Ureter (tissue), 1 donor: ENCODE results near the gene C5. TPM values are rescaled to one million over a fixed set of nuclear protein-coding genes. Genes with fewer than 3 reads are reported as not detected.
"Not testable (repeated sequence)": the region's sequence is repeated elsewhere in the genome, so short reads cannot be mapped to it uniquely, and the experiment has no call there.

Experiments
- DNase-seq: peaks from one replicate; pipeline ENCODE4 v3.0.0-alpha.2; 2020; ENCODE audit warnings: low spot score
- total RNA-seq: library from RNA; stranded (reverse); gene quantifications from one replicate; pipeline ENCODE4 v1.2.4, GENCODE V29; 2023
- donor health status: DM: yes; HTN: yes; CAD: no.

C5 gene
- total RNA-seq, 1 donor from 2014 or later = 8.1 TPM

DNA sequence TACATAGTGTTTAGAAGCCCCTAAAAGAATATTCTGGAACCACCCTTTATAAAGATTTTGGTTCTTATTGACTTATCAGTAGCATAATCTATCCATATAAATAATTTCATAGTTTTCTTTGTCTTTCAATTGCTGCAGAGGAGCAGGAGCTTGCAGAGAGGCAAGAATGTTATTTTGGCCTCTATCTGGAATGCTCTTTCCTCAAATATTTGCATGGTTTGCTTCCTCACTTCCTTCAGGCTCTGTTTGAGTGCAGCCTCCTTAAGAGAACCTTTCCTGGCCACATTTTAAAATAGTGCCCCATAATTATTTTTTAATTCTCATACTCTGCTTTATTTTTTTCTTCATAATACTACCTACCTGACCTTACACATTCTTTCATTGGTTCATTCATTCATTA is 1.5 kb downstream of the C5 start:
- DNase-seq = no peak

DNA sequence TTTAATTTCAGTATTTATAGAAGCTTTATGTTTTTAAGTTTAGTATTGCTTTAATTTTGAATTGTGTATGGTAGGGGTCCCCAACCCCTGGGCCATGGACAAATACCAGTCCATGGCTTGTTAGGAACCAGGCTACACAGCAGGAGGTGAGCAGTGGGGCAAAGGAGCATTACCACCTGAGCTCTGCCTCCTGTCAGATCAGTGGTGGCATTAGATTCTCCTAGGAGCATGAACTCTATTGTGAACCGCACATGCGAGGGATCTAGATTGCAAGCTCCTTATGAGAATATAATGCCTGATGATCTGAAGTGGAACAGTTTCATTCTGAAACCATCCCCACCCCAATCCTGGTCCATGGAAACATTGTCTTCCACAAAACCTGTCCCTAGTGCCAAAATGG is 1.9 kb downstream of the C5 start:
- no peak for DNase-seq

DNA sequence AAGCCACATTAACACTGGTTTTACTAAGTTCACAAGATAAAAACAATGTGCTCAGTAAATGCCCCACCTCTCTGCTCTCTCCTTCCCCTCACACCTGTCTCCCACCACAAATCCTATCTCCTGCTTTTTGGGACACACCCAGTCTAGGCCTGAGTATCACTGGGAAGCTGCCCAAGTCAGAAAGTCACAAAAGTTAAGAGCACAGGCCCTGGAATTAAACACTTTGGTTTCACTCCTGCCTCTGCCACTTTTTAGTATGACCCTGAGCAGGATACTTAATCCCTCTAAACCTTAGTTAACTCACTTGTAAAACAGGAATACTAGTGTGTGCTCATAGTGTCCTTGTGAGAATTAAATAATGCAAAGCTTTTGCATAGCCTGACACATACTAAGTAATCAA is 11.3 kb downstream of the C5 start:
- DNase-seq = no peak

DNA sequence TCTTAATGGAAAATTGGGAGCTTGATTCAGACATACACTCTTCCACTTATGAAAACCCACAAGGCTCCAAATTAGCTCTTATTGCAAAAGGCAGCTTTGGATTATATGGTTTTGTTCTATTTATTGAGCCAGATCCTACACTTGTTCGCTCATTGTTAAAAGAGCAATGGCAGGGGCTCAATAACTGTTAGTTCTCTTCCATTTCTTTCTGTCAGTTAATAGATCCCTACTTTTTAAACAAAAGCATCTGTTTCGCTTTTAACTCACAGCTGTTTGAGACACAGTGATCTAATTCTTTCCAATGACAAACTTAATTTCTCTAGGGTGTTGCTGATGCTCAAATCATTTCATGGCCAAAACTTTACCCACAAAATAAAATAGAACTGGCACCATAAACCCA is 11.7 kb downstream of the C5 start:
- DNase-seq = no peak

DNA sequence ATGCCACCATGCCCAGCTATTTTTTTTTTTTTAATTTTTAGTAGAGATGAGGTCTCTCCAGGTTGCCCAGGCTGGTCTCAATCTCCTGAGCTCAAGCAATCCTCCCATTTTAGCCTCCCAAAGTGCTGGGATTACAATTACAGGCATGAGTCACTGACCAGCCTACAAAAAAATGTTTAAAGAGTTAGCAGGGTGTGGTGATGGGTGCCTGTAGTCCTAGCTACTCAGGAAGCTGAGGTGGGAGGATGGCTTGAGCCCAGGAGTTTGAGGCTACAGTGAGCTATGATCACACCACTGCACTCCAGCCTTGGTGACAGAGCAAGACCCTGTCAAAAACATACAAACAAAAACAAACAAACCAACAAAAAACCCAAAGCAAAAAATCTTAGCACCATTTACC is 14.4 kb downstream of the C5 start:
- not testable (repeated sequence) for DNase-seq

DNA sequence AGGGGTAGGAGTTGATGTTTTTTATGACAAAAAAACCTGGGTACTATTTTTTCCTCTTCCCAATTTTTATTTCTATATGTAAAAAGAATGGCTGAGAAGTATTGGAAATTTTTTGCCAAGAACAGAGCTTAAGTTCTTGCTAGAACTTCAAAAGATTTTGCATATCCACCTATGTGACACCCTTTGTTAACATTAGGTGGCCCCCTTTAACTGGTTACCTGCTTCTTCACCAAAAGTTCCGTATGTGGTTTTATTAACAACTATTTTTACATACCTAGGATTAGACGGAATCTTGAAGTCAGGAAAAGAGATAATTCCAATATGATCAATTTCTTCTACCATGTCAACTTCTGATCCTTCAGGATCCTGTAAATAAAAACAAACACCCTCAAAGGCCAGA is 15.5 kb downstream of the C5 start:
- no peak for DNase-seq

DNA sequence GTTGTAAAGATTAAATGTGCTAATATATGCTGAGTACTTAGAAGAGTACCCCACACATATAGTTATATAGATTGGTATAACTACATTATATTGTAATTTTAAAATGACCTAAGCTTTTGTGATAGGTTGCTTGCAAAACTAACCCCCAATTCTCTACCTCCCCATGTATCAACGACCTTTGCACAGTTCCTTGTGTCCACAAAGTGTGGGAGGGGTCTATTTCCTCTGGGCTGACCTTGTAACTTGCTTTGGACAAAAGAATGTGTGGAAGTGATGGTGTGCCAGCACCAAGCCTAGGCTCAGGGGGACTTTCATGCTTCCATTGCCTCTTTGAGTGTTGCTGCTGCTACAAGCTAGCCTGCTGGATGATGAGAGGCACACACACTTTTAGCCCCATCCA is 20.6 kb downstream of the C5 start:
- no peak for DNase-seq

DNA sequence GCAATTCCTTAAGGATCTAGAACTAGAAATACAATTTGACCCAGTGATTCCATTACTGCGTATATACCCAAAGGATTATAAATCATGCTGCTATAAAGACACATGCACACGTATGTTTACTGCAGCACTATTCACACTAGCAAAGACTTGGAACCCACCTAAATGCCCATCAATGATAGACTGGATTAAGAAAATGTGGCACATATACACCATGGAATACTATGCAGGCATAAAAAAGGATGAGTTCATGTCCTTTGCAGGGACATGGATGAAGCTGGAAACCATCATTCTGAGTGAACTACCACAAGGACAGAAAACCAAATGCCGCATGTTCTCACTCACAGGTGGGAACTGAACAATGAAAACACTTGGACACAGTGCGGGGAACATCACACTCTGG is 21.8 kb downstream of the C5 start:
- DNase-seq = not testable (repeated sequence)

DNA sequence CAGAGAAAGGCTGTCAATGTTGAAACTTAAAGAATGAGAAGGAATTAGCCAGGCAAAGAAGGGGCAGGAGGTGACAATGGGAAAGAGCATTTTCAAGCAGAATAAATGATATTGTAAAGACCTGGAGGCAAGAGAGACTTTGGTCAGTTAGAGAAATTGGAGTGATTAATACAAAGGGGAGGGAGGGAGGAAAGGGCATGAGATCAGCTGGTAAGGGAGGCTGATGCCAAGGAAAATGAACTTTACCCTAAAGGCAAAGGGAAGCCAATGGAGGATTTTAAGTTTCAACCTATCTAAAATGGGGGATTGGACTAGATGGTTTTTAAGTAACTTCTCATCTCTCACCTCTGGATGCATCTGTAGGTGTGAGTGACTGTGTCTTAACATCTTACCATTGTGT is 23.3 kb downstream of the C5 start:
- no peak for DNase-seq

DNA sequence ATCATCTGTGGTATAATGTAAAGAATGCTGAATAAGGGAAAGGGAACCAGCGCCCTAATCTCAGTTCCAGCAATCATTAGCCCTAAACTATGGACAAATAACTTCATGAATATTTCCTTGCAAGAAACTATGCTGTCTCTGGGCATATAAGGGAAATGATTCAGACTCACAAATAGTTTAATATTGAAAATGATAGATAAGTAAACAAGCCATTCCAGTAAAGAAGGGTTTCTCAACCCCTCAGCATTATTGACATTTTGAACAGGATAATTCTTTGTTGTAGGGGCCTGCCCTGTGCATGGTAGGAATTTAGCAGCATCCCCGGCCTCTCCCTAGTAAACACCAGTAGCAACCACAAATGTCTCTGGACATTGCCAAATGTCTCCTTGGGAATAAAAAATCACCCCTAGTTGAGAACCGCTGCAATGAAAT is 23.8 kb downstream of the C5 start:
- no peak for DNase-seq

DNA sequence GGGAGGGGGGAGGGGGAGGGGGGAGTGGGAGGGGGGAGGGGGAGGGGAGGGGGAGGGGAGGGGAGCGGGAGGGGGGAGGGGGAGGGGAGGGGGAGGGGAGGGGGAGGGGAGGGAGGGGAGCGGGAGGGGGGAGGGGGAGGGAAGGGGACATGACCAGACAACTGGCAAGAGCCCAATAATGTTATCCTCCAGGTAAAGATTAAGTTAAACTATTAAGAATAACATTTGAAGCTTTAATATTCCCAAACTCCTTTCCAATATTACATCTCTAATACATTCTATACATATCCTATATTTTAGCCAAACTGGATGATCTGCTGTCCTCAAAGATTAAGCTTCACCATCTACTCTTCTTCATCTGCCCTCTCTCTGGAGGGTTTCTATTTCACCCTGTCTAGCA is 25.8 kb downstream of the C5 start:
- no peak for DNase-seq

DNA sequence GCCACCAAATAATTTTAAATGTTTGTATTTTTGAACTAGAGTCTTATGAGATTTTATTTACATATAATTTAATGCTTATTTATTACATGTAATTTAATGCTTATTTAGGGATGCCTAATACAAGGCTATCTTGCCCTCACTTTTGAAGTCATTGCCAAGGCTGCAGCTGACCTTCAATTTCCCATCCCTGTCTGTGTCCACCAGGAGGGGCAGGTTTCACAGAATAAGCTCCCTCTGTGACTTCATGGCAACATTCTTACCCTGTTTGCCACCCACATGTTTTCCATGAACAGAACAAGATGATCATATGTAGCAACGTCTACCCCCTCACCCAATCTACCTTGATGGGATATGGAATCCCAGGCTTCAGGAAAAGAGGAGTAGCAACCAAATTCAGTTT is 27.0 kb downstream of the C5 start:
- no peak for DNase-seq

DNA sequence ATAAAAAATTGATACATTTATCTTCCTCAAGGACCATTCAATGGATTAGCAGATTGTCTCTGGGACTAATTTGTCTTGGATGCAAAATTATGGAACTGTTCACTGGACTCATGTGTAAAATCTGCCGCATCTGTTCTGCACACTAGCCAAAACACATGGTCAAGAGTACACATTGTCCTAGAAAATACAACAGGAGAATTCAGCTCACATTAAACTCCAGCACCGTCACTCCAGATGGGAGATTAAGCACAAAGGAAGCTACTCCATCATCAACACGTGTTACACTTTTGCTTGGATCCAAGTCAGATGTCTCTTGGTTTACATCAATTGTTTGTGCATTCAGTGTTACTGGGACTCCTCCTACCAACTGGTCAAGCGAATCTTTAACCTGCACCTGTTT is 28.8 kb downstream of the C5 start:
- DNase-seq = no peak

DNA sequence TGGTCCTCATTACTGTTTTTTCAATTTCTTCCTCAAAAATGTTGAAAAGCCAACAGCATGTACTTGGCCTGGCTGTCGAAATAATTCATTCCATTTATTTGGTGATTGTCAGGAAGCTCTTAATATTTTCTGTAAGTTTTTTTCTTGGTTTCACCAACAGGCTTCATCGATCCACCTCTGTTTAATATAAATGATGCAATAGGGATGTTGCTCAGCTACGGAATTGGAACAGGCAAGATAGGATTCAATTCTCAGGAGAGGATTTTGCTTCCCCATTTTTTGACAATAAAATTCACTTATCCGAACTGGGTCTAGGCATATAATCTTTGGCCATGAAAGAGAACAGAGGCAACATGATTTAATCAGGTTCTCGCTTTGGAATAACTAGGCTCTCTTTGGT is 30.8 kb downstream of the C5 start:
- DNase-seq = no peak

DNA sequence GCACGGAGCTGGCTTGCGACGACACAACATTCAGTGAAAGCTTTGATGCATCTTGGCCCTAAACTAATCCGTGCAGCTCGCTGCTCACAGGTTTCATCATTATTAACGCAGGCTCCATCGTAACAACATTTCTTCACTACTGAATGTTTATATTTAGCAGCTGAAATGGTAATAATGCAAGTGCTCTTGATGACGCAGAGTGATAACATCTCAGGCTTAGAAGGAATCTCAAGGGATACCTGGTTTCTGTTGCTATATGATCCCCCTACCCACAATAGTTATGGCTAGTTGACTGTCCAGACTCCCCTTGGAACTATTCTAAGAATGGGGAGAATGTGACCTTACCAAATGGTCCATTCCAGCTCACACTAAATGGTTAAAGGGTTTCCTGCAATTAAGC is 36.2 kb downstream of the C5 start:
- DNase-seq = no peak

DNA sequence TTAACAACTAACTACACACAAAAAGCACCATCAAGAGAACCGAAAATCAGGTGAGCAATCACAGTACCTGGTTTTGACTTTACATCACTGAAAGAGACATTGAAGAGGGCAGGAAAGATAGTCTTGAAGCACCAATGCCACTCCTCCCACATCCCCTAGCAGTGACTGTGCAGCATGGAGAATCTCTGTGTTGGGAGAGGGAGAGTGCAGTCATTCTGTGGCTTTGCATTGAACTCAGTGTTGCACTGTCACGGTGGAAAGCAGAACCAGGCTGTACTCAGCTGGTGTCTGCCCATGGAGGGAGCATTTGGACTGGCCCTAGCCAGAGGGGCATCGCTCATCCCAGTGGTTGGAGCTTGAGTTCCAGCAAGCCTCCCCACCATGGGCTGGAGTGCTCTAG is 40.4 kb downstream of the C5 start:
- DNase-seq = no peak

DNA sequence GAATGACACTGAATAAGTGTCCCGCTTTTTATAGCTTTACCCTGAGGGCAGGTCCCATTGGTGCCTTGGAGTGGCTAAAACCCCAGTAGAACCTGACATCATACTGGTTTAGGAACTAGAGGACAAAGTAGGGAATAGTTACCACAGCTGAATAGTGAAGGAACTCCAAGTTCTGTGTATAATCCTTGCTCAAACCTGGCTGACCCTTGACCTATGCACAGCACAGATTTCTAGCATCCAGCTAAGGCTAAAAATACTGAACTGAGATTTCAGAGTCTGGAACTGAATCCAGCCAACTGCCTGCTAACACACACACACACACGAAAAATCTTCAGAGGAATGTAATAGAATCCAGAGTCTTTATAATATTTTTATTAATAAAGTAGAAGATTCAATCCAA is 50.8 kb downstream of the C5 start:
- no peak for DNase-seq

DNA sequence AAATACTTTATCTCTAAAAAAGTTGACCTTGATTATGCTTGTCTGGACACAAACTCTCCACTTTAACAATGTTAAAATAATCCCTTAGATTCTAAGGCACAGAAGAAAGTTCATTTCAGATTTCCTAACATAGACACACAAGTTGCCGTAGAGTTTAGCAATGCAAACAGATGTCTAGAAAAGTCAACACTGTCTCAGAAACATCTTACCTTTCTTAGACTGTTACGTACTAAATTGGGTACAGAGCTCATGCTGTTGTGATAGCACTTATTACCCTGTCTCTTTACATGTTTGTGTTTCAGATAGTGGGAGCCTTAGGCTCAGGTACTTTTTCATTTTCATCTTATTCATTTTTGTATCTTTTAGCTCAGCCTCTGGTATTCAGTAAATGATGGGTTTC is 52.0 kb downstream of the C5 start:
- no peak for DNase-seq

DNA sequence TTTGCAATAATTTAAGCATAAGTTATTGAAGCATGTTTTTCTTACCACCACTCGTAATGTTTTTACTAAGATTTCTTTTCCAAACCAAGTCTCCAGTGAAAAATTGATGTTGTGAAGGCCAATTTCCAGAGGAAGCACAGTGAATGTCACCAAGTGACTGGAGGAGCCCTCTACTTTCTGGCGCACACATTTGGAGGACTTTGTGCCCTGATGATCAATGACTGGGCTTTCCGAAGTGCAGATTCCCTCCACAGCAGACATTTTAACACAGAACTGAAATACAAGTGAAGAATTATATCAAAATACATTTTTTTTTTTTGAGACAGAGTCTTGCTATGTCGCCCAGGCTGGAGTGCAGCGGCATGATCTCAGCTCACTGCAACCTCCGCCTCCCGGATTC is 52.6 kb downstream of the C5 start:
- DNase-seq = no peak

DNA sequence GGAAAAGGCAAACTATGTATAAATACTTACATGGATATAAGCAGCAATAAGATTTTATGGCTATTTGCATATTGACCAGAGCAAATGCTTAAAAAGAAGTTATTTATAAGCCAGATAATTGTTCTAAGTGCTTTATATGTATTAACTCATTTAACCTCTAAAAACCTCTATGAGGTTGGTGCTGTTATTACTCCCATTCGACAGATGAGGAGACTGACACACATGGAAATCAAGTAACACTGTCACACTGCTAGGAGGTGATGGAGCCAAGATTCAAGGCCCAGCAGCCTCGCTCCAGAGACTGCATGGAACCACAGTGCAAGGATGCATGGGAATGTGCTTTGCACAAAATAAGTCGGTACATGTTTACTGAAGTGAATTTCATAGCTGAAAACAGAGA is 53.7 kb downstream of the C5 start:
- no peak for DNase-seq

DNA sequence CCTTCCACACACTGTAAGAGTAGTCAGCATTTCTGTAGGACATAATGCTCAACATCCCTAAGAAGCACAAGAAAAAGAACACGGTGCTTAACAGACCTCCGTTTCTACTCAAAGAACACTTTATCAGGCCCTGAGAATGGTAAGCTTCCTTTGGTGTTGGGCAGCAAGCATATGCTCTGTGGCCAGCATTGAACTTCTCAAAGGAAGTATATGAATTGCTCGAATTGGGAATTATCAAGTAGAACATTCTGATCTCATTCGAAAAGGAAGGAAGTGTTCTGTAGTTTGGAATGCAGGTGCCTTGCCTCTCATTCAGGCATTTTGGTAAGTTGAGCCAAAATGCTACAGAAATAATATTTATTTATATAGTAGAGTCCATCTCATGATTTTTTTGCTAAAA is 61.0 kb downstream of the C5 start:
- DNase-seq = no peak

DNA sequence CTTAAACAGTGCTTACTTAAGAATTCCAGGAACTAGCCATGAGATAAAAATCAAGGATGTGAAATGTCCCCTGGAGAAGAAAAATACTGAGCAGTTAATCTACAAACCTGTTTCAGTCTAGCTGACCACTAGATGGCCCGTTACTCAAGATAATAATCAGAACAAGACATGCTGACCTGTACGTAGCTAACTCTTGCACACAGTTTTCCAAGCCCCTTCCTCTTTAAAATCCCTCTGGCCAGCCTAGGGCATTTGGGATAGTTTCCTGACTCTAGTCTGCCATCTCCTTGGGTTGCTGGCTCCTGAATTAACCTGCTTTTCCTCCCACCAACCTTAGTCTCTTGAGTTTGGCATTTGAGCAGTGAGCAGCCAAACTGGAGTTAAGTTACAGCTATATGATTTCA is 64.3 kb downstream of the C5 start:
- no peak for DNase-seq

DNA sequence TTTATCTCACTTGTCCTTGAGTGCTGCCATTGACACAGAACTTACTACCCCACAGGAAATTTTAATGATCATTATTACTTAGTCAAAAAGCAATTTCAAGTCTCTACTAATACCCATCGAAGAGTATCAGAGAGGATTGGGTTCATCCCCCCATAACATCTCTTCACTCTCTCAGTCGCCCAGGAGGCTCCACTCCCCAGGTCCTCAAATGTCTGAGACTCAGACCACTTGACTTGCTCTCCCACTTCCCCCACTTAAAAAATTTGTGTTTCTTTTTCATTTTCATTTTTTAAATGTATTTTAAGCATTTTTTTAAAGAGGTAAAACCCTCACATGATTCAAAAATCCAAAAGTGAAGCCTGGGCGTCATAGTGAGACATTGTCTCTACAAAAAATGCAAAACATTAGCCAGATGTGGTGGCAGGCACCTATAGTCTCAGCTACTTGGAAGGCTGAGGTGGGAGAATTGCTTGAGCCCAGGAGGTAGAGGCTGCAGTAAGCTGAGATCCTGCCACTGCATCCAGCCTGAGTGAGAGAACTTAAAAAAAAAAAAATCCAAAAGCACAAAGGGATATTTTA is 66.7 kb downstream of the C5 start:
- DNase-seq = no peak

DNA sequence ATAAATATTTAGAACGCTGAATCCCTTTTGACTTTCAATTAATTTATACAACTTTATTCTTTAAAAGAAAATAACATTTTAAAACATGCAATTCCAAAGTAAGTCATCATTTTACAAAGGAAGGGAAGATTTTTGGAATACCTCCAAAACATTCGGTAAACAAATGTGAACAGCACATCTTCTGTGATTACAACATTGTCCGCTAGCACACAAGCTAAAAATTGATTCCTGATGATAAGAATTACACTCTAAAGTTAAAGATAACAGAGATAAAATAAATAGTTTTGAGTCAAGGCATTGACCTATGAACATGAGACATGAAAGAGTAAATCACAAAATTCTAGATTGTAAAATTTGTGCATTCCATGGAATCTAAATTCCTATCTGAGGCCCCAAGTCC is 67.2 kb downstream of the C5 start:
- no peak for DNase-seq

DNA sequence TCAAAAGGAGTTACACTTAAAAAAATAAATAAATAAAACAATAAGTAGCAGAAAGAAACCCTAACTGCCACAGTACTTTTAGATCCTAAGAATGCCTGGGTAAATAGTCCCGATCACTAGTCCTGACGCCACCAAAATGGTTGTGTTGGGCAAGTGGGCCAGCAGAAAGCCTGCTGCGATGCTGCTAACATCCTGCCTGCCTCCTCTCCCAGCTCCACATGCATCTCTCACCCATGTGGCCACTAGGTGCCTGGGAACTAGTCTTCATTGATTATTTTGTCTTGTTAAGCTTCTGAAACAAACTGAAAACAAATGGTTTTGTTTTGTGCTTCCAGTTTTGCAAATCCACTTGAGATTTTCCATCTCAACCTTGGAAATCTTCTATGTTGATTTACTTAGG is 69.1 kb downstream of the C5 start:
- no peak for DNase-seq
